HepG2 (cell line): ENCODE data around the gene EPHA2. TPM values are rescaled to one million over a fixed set of nuclear protein-coding genes. Genes with fewer than 3 reads are reported as not detected.

Source experiments
- AGO2 ChIP-seq: fragments of 200-400 bp; formaldehyde crosslinking; optimal IDR thresholded peaks from 2 replicates; pipeline ENCODE3; 2017; ENCODE audit warnings: mild to moderate bottlenecking, low read depth, low read length, moderate library complexity
- CEBPB ChIP-seq: IDR thresholded peaks from 2 replicates; pipeline ENCODE4 v1.6.1; 2011; ENCODE audit warnings: low read depth, low read length, improper control_type of control experiment, borderline replicate concordance
- CREM ChIP-seq, 2 experiments: sonication (generic) in 1 of 2; formaldehyde crosslinking in 1 of 2; IDR thresholded peaks; 2 replicates each; pipeline versions ENCODE4 v1.4.0 to v1.6.1; 2016 to 2020; ENCODE audit warnings: antibody characterized with exemption in 1 of 2, mild to moderate bottlenecking in 1 of 2, missing genetic modification reagents in 1 of 2
- EED ChIP-seq: sonication (generic); formaldehyde crosslinking; IDR thresholded peaks from 2 replicates; pipeline ENCODE4 v1.5.0; 2020; ENCODE audit warnings: mild to moderate bottlenecking, missing genetic modification reagents
- FOXA3 ChIP-seq: IDR thresholded peaks from 2 replicates; pipeline ENCODE4 v1.6.1; 2016; ENCODE audit warnings: missing genetic modification reagents, missing compliant biosample characterization
- HDAC2 ChIP-seq: sonication (generic); formaldehyde crosslinking; IDR thresholded peaks from 2 replicates; pipeline ENCODE4 v1.4.0; 2020; ENCODE audit warnings: missing genetic modification reagents
- JARID2 ChIP-seq: sonication (generic); formaldehyde crosslinking; IDR thresholded peaks from 2 replicates; pipeline ENCODE4 v1.8.1; 2023; ENCODE audit warnings: missing genetic modification reagents, inconsistent platforms; ENCODE audit not compliant: insufficient replicate concordance
- PRPF4 ChIP-seq: fragments of 200-400 bp; formaldehyde crosslinking; IDR thresholded peaks from 2 replicates; pipeline ENCODE4 v1.6.1; 2016; ENCODE audit warnings: low read length, low read depth; ENCODE audit not compliant: poor library complexity, severe bottlenecking
- RCOR2 ChIP-seq: IDR thresholded peaks from 2 replicates; pipeline ENCODE4 v1.6.1; 2016; ENCODE audit warnings: missing biosample characterization, missing genetic modification reagents
- XRCC5 ChIP-seq: fragments of 200-400 bp; formaldehyde crosslinking; optimal IDR thresholded peaks from 2 replicates; pipeline ENCODE3; 2017; ENCODE audit warnings: mild to moderate bottlenecking, low read length
- ZFYVE20 ChIP-seq: sonication (generic); formaldehyde crosslinking; IDR thresholded peaks from 2 replicates; pipeline ENCODE4 v1.8.0; 2023; ENCODE audit warnings: low read depth, mild to moderate bottlenecking, moderate library complexity, missing genetic modification reagents, borderline replicate concordance
- ZNF263 ChIP-seq: sonication (generic); formaldehyde crosslinking; IDR thresholded peaks from 2 replicates; pipeline ENCODE4 v1.4.0; 2020; ENCODE audit warnings: missing genetic modification reagents
- ZNF326 ChIP-seq: sonication (generic); formaldehyde crosslinking; IDR thresholded peaks from 2 replicates; pipeline ENCODE4 v1.4.0; 2020; ENCODE audit warnings: missing genetic modification reagents, borderline replicate concordance
- ZNF460 ChIP-seq: sonication (generic); formaldehyde crosslinking; IDR thresholded peaks from 2 replicates; pipeline ENCODE4 v1.5.1; 2020; ENCODE audit warnings: missing genetic modification reagents, mild to moderate bottlenecking, borderline replicate concordance
- ZNF546 ChIP-seq: sonication (generic); formaldehyde crosslinking; conservative IDR thresholded peaks from 2 replicates; pipeline ENCODE4 v1.8.1; 2023; ENCODE audit warnings: mild to moderate bottlenecking, missing genetic modification reagents
- polyA plus RNA-seq, 8 experiments: library from polyadenylated mRNA; depleted of rRNA in 3 of 8; stranded (reverse) in 7 of 8; unstranded in 1 of 8; fragments of >200 nt; fragmentation: Illumina TruSeq in 4 of 8; extraction: Trizol in 4 of 8; gene quantifications; 2 replicates each; pipeline versions ENCODE4 v1.2.1 to v1.2.3, GENCODE V29; 2011 to 2016; ENCODE audit warnings: low read depth in 4 of 8, missing spikeins in 1 of 8, mixed read lengths in 1 of 8; ENCODE audit not compliant: insufficient read depth in 1 of 8
- total RNA-seq, 5 experiments: library from RNA; depleted of rRNA; stranded (reverse); fragments of >200 nt; fragmentation: Illumina TruSeq; extraction: Trizol; gene quantifications; 2 replicates each; pipeline ENCODE4 v1.2.3, GENCODE V29; 2016; ENCODE audit warnings: low read depth in 1 of 5
- TF ChIP-seq, protein P1 (sequence below): sonication (generic); formaldehyde crosslinking; conservative IDR thresholded peaks from 2 replicates; pipeline ENCODE4 v1.8.0; 2022; ENCODE audit warnings: low read depth, missing genetic modification reagents
- TF ChIP-seq, protein P2 (sequence below): sonication (generic); formaldehyde crosslinking; IDR thresholded peaks from 2 replicates; pipeline ENCODE4 v1.5.1; 2020; ENCODE audit warnings: mild to moderate bottlenecking, missing genetic modification reagents, borderline replicate concordance
- TF ChIP-seq, protein P3 (sequence below): sonication (generic); formaldehyde crosslinking; IDR thresholded peaks from 2 replicates; pipeline ENCODE4 v1.8.0; 2022; ENCODE audit warnings: mild to moderate bottlenecking, missing genetic modification reagents
- TF ChIP-seq, protein P4 (sequence below): sonication (generic); formaldehyde crosslinking; IDR thresholded peaks from 2 replicates; pipeline ENCODE4 v1.4.0; 2020; ENCODE audit warnings: missing genetic modification reagents

The EPHA2 gene
- total and polyA plus RNA-seq, 2 of the 13 experiments (the other 11 are each of a cell fraction or from before 2014, with no cell fraction given), result 33.6 to 53.6 TPM

DNA sequence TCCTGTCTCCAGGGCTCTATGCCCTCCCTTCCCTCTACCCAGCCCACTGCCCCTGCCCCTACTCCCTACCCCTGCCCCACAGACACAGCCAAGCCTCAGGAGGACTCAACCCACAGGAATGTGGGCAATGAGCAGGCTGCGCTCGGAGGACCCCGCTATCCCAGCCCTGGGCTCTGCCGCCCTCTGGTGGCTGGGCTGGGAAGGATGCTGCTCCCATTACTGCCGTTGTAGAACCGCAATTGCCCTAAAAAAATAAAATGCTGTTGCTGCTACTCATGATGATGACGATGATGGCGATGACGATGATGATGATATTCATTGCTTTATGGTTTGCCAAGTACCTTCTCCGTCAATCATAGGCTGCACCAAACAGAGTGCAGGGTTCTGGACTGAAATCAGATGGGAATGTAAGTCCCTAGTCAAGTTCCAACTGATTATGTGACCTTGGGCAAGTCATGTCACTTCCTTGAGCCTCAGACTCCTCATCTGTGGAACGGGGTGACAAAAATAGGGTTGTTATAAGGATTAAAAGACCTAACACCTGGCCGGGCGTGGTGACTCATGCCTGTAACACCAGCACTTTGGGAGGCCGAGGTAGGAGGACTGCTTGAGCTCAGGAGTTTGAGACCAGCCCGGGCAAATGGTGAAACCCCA, 32.0 kb upstream of the EPHA2 start (continued):
- TF ChIP-seq ZNF460 (CRISPR knock-in tag) (no peak), XRCC5 (peak; percentile 66), PRPF4 (no peak), CREM (IDR thresholded peaks at IDR 0.05) (no peak), CREM (CRISPR knock-in tag; IDR thresholded peaks at IDR 0.05) (no peak), ZNF263 (CRISPR knock-in tag) (no peak; the same call in 1 of the 2 replicates), ZNF546 (CRISPR knock-in tag) (no peak), CEBPB (no peak), AGO2 (no peak), FOXA3 (CRISPR knock-in tag) (no peak), HDAC2 (peak; percentile 61; the same call in 1 of the 2 replicates), ZNF326 (CRISPR knock-in tag) (no peak), JARID2 (CRISPR knock-in tag) (no peak), ZFYVE20 (CRISPR knock-in tag) (no peak), EED (CRISPR knock-in tag) (no peak), RCOR2 (CRISPR knock-in tag) (0 out of 2 replicates have a peak, but pooled peaks have one; percentile 22)
- TF ChIP-seq, protein P1, sequence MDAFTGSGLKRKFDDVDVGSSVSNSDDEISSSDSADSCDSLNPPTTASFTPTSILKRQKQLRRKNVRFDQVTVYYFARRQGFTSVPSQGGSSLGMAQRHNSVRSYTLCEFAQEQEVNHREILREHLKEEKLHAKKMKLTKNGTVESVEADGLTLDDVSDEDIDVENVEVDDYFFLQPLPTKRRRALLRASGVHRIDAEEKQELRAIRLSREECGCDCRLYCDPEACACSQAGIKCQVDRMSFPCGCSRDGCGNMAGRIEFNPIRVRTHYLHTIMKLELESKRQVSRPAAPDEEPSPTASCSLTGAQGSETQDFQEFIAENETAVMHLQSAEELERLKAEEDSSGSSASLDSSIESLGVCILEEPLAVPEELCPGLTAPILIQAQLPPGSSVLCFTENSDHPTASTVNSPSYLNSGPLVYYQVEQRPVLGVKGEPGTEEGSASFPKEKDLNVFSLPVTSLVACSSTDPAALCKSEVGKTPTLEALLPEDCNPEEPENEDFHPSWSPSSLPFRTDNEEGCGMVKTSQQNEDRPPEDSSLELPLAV (CRISPR knock-in tag), result no peak
- TF ChIP-seq, protein P2, sequence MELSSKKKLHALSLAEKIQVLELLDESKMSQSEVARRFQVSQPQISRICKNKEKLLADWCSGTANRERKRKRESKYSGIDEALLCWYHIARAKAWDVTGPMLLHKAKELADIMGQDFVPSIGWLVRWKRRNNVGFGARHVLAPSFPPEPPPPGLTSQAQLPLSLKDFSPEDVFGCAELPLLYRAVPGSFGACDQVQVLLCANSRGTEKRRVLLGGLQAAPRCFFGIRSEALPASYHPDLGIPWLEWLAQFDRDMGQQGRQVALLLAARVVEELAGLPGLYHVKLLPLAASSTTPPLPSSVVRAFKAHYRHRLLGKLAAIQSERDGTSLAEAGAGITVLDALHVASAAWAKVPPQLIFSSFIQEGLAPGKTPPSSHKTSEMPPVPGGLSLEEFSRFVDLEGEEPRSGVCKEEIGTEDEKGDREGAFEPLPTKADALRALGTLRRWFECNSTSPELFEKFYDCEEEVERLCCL (CRISPR knock-in tag), result no peak
- TF ChIP-seq, protein P3, sequence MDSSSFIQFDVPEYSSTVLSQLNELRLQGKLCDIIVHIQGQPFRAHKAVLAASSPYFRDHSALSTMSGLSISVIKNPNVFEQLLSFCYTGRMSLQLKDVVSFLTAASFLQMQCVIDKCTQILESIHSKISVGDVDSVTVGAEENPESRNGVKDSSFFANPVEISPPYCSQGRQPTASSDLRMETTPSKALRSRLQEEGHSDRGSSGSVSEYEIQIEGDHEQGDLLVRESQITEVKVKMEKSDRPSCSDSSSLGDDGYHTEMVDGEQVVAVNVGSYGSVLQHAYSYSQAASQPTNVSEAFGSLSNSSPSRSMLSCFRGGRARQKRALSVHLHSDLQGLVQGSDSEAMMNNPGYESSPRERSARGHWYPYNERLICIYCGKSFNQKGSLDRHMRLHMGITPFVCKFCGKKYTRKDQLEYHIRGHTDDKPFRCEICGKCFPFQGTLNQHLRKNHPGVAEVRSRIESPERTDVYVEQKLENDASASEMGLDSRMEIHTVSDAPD (CRISPR knock-in tag), result no peak
- TF ChIP-seq, protein P4, sequence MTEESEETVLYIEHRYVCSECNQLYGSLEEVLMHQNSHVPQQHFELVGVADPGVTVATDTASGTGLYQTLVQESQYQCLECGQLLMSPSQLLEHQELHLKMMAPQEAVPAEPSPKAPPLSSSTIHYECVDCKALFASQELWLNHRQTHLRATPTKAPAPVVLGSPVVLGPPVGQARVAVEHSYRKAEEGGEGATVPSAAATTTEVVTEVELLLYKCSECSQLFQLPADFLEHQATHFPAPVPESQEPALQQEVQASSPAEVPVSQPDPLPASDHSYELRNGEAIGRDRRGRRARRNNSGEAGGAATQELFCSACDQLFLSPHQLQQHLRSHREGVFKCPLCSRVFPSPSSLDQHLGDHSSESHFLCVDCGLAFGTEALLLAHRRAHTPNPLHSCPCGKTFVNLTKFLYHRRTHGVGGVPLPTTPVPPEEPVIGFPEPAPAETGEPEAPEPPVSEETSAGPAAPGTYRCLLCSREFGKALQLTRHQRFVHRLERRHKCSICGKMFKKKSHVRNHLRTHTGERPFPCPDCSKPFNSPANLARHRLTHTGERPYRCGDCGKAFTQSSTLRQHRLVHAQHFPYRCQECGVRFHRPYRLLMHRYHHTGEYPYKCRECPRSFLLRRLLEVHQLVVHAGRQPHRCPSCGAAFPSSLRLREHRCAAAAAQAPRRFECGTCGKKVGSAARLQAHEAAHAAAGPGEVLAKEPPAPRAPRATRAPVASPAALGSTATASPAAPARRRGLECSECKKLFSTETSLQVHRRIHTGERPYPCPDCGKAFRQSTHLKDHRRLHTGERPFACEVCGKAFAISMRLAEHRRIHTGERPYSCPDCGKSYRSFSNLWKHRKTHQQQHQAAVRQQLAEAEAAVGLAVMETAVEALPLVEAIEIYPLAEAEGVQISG (CRISPR knock-in tag), result 0 out of 2 replicates have a peak, but pooled peaks have one; percentile 27
